K562 (cell line): ENCODE results near the gene PHC3.

Experiments
- CEBPB ChIP-seq: fragments of 450-650 bp; IDR thresholded peaks from 2 replicates; pipeline ENCODE4 v1.6.1; 2016; ENCODE audit warnings: missing genetic modification characterization, missing compliant biosample characterization
- CTCF ChIP-seq, 3 experiments: IDR thresholded peaks in 2 of 3; conservative IDR thresholded peaks in 1 of 3; 2 replicates each; pipeline ENCODE4 v1.5.1; 2011 to 2012; ENCODE audit warnings: low read length in 3 of 3, mild to moderate bottlenecking in 3 of 3, control low read depth in 2 of 3, improper control_type of control experiment in 1 of 3, inconsistent platforms in 1 of 3, low read depth in 1 of 3, mixed read lengths in 1 of 3, moderate library complexity in 1 of 3; ENCODE audit not compliant: insufficient read depth in 2 of 3
- NFIC ChIP-seq: fragments of 450-650 bp; IDR thresholded peaks from 2 replicates; pipeline ENCODE4 v1.6.1; 2017; ENCODE audit warnings: mild to moderate bottlenecking, inconsistent platforms
- PHF20 ChIP-seq: fragments of 450-650 bp; IDR thresholded peaks from 2 replicates; pipeline ENCODE4 v1.6.1; 2018; ENCODE audit not compliant: partially characterized antibody
- SMAD1 ChIP-seq: fragments of 150-350 bp; IDR thresholded peaks from 2 replicates; pipeline ENCODE4 v1.6.1; 2014; ENCODE audit warnings: low read length, low read depth; ENCODE audit not compliant: partially characterized antibody
- TF ChIP-seq, protein P1 (sequence below): fragments of 200-800 bp; sonication (Bioruptor generic); IDR thresholded peaks from 2 replicates; pipeline ENCODE4 v1.6.1; 2016; ENCODE audit warnings: missing genetic modification characterization, missing compliant biosample characterization

DNA sequence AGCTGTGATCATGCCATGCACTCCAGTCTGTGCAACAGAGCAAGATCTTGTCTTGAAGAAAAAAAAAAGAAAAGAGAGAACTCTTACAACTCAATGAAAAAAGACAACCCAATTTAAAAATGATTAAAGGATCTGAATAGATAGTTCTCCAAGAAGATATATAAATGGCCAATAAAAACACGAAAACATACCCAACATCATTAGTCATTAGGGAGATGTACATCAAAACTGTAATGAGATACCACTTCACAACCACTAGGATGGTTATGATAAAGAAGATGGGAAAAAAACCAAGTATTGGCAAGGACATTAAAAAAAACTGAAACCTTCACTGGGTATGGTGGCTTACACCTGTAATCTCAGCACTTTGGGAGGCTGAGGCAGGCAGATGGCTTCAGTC, 38.3 kb upstream of the PHC3 start:
- TF ChIP-seq CTCF (IDR thresholded peaks at IDR 0.05 in 2 of 3, conservative IDR thresholded peaks at IDR 0.05 in 1 of 3; ENCODE audit: insufficient read depth in 2 of 3, low read depth in 1 of 3, low read length in 3 of 3), result no peak
- TF ChIP-seq, protein P1, sequence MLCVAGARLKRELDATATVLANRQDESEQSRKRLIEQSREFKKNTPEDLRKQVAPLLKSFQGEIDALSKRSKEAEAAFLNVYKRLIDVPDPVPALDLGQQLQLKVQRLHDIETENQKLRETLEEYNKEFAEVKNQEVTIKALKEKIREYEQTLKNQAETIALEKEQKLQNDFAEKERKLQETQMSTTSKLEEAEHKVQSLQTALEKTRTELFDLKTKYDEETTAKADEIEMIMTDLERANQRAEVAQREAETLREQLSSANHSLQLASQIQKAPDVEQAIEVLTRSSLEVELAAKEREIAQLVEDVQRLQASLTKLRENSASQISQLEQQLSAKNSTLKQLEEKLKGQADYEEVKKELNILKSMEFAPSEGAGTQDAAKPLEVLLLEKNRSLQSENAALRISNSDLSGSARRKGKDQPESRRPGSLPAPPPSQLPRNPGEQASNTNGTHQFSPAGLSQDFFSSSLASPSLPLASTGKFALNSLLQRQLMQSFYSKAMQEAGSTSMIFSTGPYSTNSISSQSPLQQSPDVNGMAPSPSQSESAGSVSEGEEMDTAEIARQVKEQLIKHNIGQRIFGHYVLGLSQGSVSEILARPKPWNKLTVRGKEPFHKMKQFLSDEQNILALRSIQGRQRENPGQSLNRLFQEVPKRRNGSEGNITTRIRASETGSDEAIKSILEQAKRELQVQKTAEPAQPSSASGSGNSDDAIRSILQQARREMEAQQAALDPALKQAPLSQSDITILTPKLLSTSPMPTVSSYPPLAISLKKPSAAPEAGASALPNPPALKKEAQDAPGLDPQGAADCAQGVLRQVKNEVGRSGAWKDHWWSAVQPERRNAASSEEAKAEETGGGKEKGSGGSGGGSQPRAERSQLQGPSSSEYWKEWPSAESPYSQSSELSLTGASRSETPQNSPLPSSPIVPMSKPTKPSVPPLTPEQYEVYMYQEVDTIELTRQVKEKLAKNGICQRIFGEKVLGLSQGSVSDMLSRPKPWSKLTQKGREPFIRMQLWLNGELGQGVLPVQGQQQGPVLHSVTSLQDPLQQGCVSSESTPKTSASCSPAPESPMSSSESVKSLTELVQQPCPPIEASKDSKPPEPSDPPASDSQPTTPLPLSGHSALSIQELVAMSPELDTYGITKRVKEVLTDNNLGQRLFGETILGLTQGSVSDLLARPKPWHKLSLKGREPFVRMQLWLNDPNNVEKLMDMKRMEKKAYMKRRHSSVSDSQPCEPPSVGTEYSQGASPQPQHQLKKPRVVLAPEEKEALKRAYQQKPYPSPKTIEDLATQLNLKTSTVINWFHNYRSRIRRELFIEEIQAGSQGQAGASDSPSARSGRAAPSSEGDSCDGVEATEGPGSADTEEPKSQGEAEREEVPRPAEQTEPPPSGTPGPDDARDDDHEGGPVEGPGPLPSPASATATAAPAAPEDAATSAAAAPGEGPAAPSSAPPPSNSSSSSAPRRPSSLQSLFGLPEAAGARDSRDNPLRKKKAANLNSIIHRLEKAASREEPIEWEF (CRISPR knock-in tag), result no peak
- TF ChIP-seq PHF20, result no peak
- no peak for TF ChIP-seq CEBPB (tag)
- no peak for TF ChIP-seq SMAD1
- no peak for TF ChIP-seq NFIC
